K562 (cell line): Measurements from ENCODE around the gene RNF32. TPM values are rescaled to one million over a fixed set of nuclear protein-coding genes. Genes with fewer than 3 reads are reported as not detected.

ENCODE experiments used
- ATAC-seq: fragments of 200-7000 bp; cut with Tn5 transposase; 3 replicates; pipeline ENCODE4 v1.9.1; 2020; ENCODE audit warnings: moderate library complexity
- BruUV-seq: library from RNA; stranded (reverse); fragments of 400-500 nt; replicated peaks from 2 replicates; lab custom pipeline; 2021; lab: Mats Ljungman, UMichigan
- CTCF ChIA-PET: fragments of 300-600 bp; formaldehyde crosslinking; extraction: SDS; loops from one replicate; lab custom pipeline; 2021; ENCODE audit warnings: low intra/inter-chr PET ratio; lab: Yijun Ruan, JAX
- POLR2A ChIA-PET: fragments of 300-600, 350-650 bp; sonication (Branson Sonifier 250); formaldehyde crosslinking; extraction: SDS; loops from one replicate; lab custom pipeline; 2021; ENCODE audit warnings: antibody characterized with exemption, inconsistent platforms; lab: Yijun Ruan, JAX
- DNase-seq, 4 experiments: peaks; one replicate each; pipeline versions ENCODE4 v3.0.0 to v3.0.0-alpha.2; 2011 to 2018; ENCODE audit warnings: low spot score in 3 of 4, mixed read lengths in 3 of 4; ENCODE audit errors: extremely low read depth in 1 of 4
- FAIRE-seq: peaks from 2 replicates; lab custom pipeline; 2011; peaks lifted over from hg19 to GRCh38; lab: Jason Lieb, UNC
- H2AFZ ChIP-seq: 2 replicates; pipeline ENCODE4 v1.6.0; 2011; ENCODE audit warnings: low read depth, low read length, control low read depth, inconsistent platforms
- H3K27ac ChIP-seq: fragments of 200-600 bp; 3 replicates; pipeline ENCODE4 v1.8.0; 2011; ENCODE audit warnings: low read depth, mild to moderate bottlenecking, control low read depth, inconsistent platforms, low read length, moderate library complexity, mixed read lengths; ENCODE audit errors: extremely low read depth
- H3K27me3 ChIP-seq, 2 experiments: fragments of 300-600 bp in 1 of 2; 2 replicates in 1 of 2; 3 replicates in 1 of 2; pipeline versions ENCODE4 v1.6.0 to v1.8.0; 2011; ENCODE audit warnings: inconsistent platforms in 2 of 2, low read length in 2 of 2, mild to moderate bottlenecking in 1 of 2, mixed read lengths in 1 of 2, moderate library complexity in 1 of 2; ENCODE audit not compliant: control insufficient read depth in 2 of 2, insufficient read depth in 2 of 2
- H3K36me3 ChIP-seq: fragments of 300-600 bp; 3 replicates; pipeline ENCODE4 v1.8.0; 2011; ENCODE audit warnings: mild to moderate bottlenecking, low read length, inconsistent platforms; ENCODE audit not compliant: control insufficient read depth, insufficient read depth
- H3K4me1 ChIP-seq, 2 experiments: fragments of 200-600 bp in 1 of 2; replicated peaks in 1 of 2; 2 replicates in 1 of 2; 3 replicates in 1 of 2; pipeline versions ENCODE4 v1.5.1 to v1.8.0; 2011; ENCODE audit warnings: inconsistent platforms in 2 of 2, low read length in 2 of 2, mild to moderate bottlenecking in 1 of 2, mixed read lengths in 1 of 2, moderate library complexity in 1 of 2; ENCODE audit not compliant: control insufficient read depth in 2 of 2, insufficient read depth in 2 of 2
- H3K4me2 ChIP-seq: 2 replicates; pipeline ENCODE4 v1.6.1; 2011; ENCODE audit warnings: low read length, control low read depth, inconsistent platforms, mixed read lengths; ENCODE audit not compliant: insufficient read depth
- H3K4me3 ChIP-seq: fragments of 200-600 bp; sonication (generic), shearing (Covaris generic); 2 replicates; pipeline ENCODE4 v1.5.1; 2016; ENCODE audit warnings: control low read depth, inconsistent platforms
- H3K79me2 ChIP-seq: fragments of 200-600 bp; 3 replicates; pipeline ENCODE4 v1.8.0; 2011; ENCODE audit warnings: low read length, inconsistent platforms; ENCODE audit not compliant: control insufficient read depth, insufficient read depth
- H3K9ac ChIP-seq, 2 experiments: 2 replicates each; pipeline versions ENCODE4 v1.6.0 to v1.6.1; 2011; ENCODE audit warnings: low read depth in 2 of 2, low read length in 2 of 2, control low read depth in 1 of 2, inconsistent platforms in 1 of 2, mild to moderate bottlenecking in 1 of 2, mixed read lengths in 1 of 2; ENCODE audit not compliant: insufficient read depth in 1 of 2
- H3K9me1 ChIP-seq: one replicate; pipeline ENCODE4 v1.6.0; 2011; ENCODE audit warnings: inconsistent platforms, mild to moderate bottlenecking, low read length, moderate library complexity; ENCODE audit not compliant: control insufficient read depth, insufficient read depth
- H3K9me3 ChIP-seq: replicated peaks from 2 replicates; pipeline ENCODE4 v1.5.1; 2011; ENCODE audit warnings: low read depth, low read length, inconsistent platforms; ENCODE audit not compliant: control insufficient read depth, insufficient read depth
- H4K20me1 ChIP-seq: replicated peaks from 2 replicates; pipeline ENCODE4 v1.6.1; 2011; ENCODE audit warnings: low read length, inconsistent platforms, mixed read lengths; ENCODE audit not compliant: control insufficient read depth, insufficient read depth
- ASH1L ChIP-seq: fragments of 450-650 bp; IDR thresholded peaks from 2 replicates; pipeline ENCODE4 v1.6.1; 2018; ENCODE audit warnings: borderline replicate concordance, mild to moderate bottlenecking, low read depth; ENCODE audit not compliant: partially characterized antibody
- HOXB6 ChIP-seq: fragments of 250-450 bp; sonication (Bioruptor Pico); IDR thresholded peaks from 2 replicates; pipeline ENCODE4 v1.5.1; 2022; ENCODE audit warnings: mild to moderate bottlenecking, borderline replicate concordance
- KAT8 ChIP-seq: fragments of 450-650 bp; IDR thresholded peaks from 2 replicates; pipeline ENCODE4 v1.6.1; 2016; ENCODE audit warnings: low read depth, mild to moderate bottlenecking
- MAZ ChIP-seq, 2 experiments: fragments of 450-650 bp in 1 of 2; sonication (generic) in 1 of 2; formaldehyde crosslinking; IDR thresholded peaks in 1 of 2; conservative IDR thresholded peaks in 1 of 2; 2 replicates each; pipeline versions ENCODE4 v1.4.0 to v1.5.0; 2020; ENCODE audit warnings: mild to moderate bottlenecking in 1 of 2, missing genetic modification reagents in 1 of 2
- RAD21 ChIP-seq, 2 experiments: fragments of 250-450 bp in 1 of 2; fragments of 450-650 bp in 1 of 2; sonication (Bioruptor Pico) in 1 of 2; formaldehyde crosslinking in 1 of 2; IDR thresholded peaks in 1 of 2; conservative IDR thresholded peaks in 1 of 2; 2 replicates each; pipeline versions ENCODE4 v1.4.0 to v1.8.0; 2020 to 2022; ENCODE audit warnings: mild to moderate bottlenecking in 2 of 2, moderate library complexity in 1 of 2
- RBM15 ChIP-seq: fragments of 200-400 bp; formaldehyde crosslinking; IDR thresholded peaks from 2 replicates; pipeline ENCODE4 v1.6.1; 2018; ENCODE audit warnings: mild to moderate bottlenecking, low read length, moderate library complexity; ENCODE audit not compliant: insufficient read depth
- RFX7 ChIP-seq: fragments of 250-450 bp; sonication (Bioruptor Pico); IDR thresholded peaks from 2 replicates; pipeline ENCODE4 v1.5.1; 2021; ENCODE audit warnings: mild to moderate bottlenecking
- STAT5B ChIP-seq: fragments of 250-450 bp; sonication (Bioruptor Pico); IDR thresholded peaks from 2 replicates; pipeline ENCODE4 v1.8.0; 2021; ENCODE audit warnings: mild to moderate bottlenecking, inconsistent platforms
- TBL1XR1 ChIP-seq, 2 experiments: IDR thresholded peaks; 2 replicates each; pipeline ENCODE4 v1.6.1; 2012; ENCODE audit warnings: improper control_type of control experiment in 2 of 2, low read length in 2 of 2, mild to moderate bottlenecking in 1 of 2
- ZNF217 ChIP-seq: sonication (generic); formaldehyde crosslinking; IDR thresholded peaks from 2 replicates; pipeline ENCODE4 v1.8.0; 2022; ENCODE audit warnings: mild to moderate bottlenecking, missing genetic modification reagents
- ZNF778 ChIP-seq: fragments of 450-650 bp; formaldehyde crosslinking; IDR thresholded peaks from 2 replicates; pipeline ENCODE4 v1.4.0; 2020; ENCODE audit warnings: mild to moderate bottlenecking, moderate library complexity
- WGBS: fragments of 100-300 bp; shearing (Covaris generic); methylation state at CpG from one replicate; pipeline ENCODE4 v1.1.6; 2016; ENCODE audit warnings: low coverage, mixed read lengths; ENCODE audit not compliant: insufficient coverage; ENCODE audit errors: missing lambda C conversion rate; 5-methylcytosine and 5-hydroxymethylcytosine counted together
- in situ Hi-C: fragments of 300-500 bp; cut with MboI; formaldehyde crosslinking; loops from 4 replicates; pipeline ENCODE4 v1.15.0; 2018; ENCODE audit warnings: inconsistent platforms, mixed read lengths
- intact Hi-C: fragments of 100-400 bp; cut with micrococcal nuclease; formaldehyde crosslinking; loops from 2 replicates; pipeline ENCODE4 v1.14.2; 2022
- polyA plus RNA-seq, 8 experiments: library from polyadenylated mRNA; depleted of rRNA in 4 of 8; stranded (reverse) in 5 of 8; unstranded in 3 of 8; fragments of >200 nt; fragmentation: Nextera tagmentation in 2 of 8; fragmentation: Illumina TruSeq in 1 of 8; extraction: Ambion mirVana in 2 of 8; extraction: Trizol in 1 of 8; gene quantifications; 2 replicates each; pipeline versions ENCODE4 v1.2.1 to v1.2.3, GENCODE V29; 2011 to 2014; ENCODE audit warnings: inconsistent platforms in 1 of 8, missing spikeins in 1 of 8
- total RNA-seq, 7 experiments: library from RNA; depleted of rRNA in 6 of 7; stranded (reverse); fragments of >200 nt in 6 of 7; fragmentation: Illumina TruSeq in 2 of 7; extraction: Trizol in 2 of 7; gene quantifications; 2 replicates each; pipeline versions ENCODE4 v1.2.1 to v1.2.3, GENCODE V29; 2011 to 2021; ENCODE audit warnings: low replicate concordance in 1 of 7
- TF ChIP-seq, protein P1 (sequence below): fragments of 250-450 bp; sonication (Bioruptor Pico); IDR thresholded peaks from 2 replicates; pipeline ENCODE4 v1.5.0; 2020; ENCODE audit warnings: mild to moderate bottlenecking
- TF ChIP-seq, protein P2 (sequence below): sonication (generic); formaldehyde crosslinking; IDR thresholded peaks from 2 replicates; pipeline ENCODE4 v1.8.0; 2022; ENCODE audit warnings: mild to moderate bottlenecking, missing genetic modification reagents

Gene RNF32
- total and polyA plus RNA-seq, 9 of the 15 experiments (the other 6 are each of a cell fraction or from before 2014, with no cell fraction given), result 2.6 to 7.0 (median 4.6) TPM

DNA sequence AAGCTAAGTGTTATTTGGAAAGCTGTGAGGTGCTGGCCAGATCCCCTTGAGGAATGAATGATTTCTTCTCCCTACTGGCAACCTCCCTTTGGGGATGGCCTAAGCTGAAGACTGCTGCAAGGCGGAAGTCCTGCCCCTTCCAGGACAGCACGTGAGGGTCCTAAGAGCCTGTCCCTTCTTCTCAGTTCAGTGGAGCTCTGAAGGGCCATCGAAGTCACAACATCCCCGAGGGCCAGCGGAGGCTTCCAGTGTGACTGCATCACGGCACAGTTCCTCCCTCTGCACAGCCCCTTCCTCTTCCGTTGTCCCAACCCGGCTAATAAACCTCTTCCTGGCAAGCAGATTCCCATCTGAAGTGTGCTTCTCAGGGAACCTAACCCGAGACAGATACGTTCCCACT, 43.7 kb downstream of the RNF32 start:
- Histone ChIP-seq H3K79me2 (no peaks in the 10 kb centered on the region), H3K27me3 (no peaks in the 10 kb centered on the region), H2AFZ (no peak overlapping the region), H3K4me2 (no peak overlapping the region), H3K4me1 (no peaks in the 10 kb centered on the region), H4K20me1 (no peaks in the 10 kb centered on the region), H3K9me3 (no peaks in the 10 kb centered on the region), H3K9me1 (no peaks in the 10 kb centered on the region), H3K36me3 (peaks cover 48% of the 10 kb centered on the region; the same call in 2 of the 3 replicates), H3K4me3 (no peak overlapping the region), H3K9ac (no peak overlapping the region), H3K27ac (no peak overlapping the region)
- in situ Hi-C loops, result no loop called here
- intact Hi-C loops, result no loop called here
- DNase-seq (no peak), FAIRE-seq (no peak), ATAC-seq (no peak; the same call in 2 of the 3 replicates)
- TF ChIP-seq ASH1L, result no peak
- TF ChIP-seq HOXB6 (CRISPR knock-in tag), result no peak
- TF ChIP-seq RBM15, result no peak
- TF ChIP-seq ZNF217, result no peak
- TF ChIP-seq RAD21 (CRISPR knock-in tag; conservative IDR thresholded peaks at IDR 0.05 in 1 of 2, IDR thresholded peaks at IDR 0.05 in 1 of 2), result no peak
- TF ChIP-seq, protein P1, sequence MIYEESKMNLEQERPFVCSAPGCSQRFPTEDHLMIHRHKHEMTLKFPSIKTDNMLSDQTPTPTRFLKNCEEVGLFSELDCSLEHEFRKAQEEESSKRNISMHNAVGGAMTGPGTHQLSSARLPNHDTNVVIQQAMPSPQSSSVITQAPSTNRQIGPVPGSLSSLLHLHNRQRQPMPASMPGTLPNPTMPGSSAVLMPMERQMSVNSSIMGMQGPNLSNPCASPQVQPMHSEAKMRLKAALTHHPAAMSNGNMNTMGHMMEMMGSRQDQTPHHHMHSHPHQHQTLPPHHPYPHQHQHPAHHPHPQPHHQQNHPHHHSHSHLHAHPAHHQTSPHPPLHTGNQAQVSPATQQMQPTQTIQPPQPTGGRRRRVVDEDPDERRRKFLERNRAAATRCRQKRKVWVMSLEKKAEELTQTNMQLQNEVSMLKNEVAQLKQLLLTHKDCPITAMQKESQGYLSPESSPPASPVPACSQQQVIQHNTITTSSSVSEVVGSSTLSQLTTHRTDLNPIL (CRISPR knock-in tag), result no peak
- no peak for TF ChIP-seq STAT5B (CRISPR knock-in tag)
- TF ChIP-seq RFX7 (CRISPR knock-in tag), result no peak
- no peak for TF ChIP-seq ZNF778 (CRISPR knock-in tag)
- TF ChIP-seq MAZ (CRISPR knock-in tag; conservative IDR thresholded peaks at IDR 0.05 in 1 of 2, IDR thresholded peaks at IDR 0.05 in 1 of 2), result no peak
- TF ChIP-seq, protein P2, sequence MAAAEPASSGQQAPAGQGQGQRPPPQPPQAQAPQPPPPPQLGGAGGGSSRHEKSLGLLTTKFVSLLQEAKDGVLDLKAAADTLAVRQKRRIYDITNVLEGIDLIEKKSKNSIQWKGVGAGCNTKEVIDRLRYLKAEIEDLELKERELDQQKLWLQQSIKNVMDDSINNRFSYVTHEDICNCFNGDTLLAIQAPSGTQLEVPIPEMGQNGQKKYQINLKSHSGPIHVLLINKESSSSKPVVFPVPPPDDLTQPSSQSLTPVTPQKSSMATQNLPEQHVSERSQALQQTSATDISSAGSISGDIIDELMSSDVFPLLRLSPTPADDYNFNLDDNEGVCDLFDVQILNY (CRISPR knock-in tag), result no peak
- no peak for TF ChIP-seq KAT8
- TF ChIP-seq TBL1XR1 (IDR thresholded peaks at IDR 0.05; ENCODE audit: low read length in 2 of 2), result no peak
- CTCF ChIA-PET, result no interaction called here
- POLR2A ChIA-PET, result no interaction called here
- BruUV-seq, result no TSS peak
- 95% methylated on average over 10 of the region's 10 CpGs for WGBS
